ENCODE measurements around the gene DLGAP4. TPM values are rescaled to one million over a fixed set of nuclear protein-coding genes. Genes with fewer than 3 reads are reported as not detected.

The DLGAP4 gene
- total RNA-seq, 1 donor, result 18.1 TPM

- peaks cover 65% of the 10 kb centered on the region for H3K4me1 ChIP-seq (ENCODE audit: insufficient read depth, low read length)
- H3K4me2 ChIP-seq (ENCODE audit: insufficient read depth, low read length), result peak overlapping the region; percentile 60
- peak; percentile 98 for DNase-seq (ENCODE audit: insufficient read length, low spot score, missing footprints)
- peak overlapping the region; percentile 76 for H3K27ac ChIP-seq (ENCODE audit: low read depth, low read length)
- peaks cover 88% of the 10 kb centered on the region for H3K79me2 ChIP-seq (ENCODE audit: insufficient read depth, low read length)
- H4K20me1 ChIP-seq (ENCODE audit: insufficient read depth, low read length), result peaks cover 74% of the 10 kb centered on the region
- H3K9me3 ChIP-seq (ENCODE audit: low read depth, low read length), result no peaks in the 10 kb centered on the region
- no peaks in the 10 kb centered on the region for H3K27me3 ChIP-seq (ENCODE audit: insufficient read depth, low read length)
- no peak overlapping the region for H2AFZ ChIP-seq (ENCODE audit: low read length)
- H3K36me3 ChIP-seq (ENCODE audit: insufficient read depth, low read length), result peaks cover 13% of the 10 kb centered on the region
- peak overlapping the region; percentile 44 for H3K4me3 ChIP-seq (ENCODE audit: insufficient read depth, low read length)
- no peak for TF ChIP-seq CTCF (IDR thresholded peaks at IDR 0.05; ENCODE audit: extremely low read depth, low read depth, low read length)
Measured at GRCh38 chr20:36465109-36466080, 159.3 kb downstream of the DLGAP4 start.

GRCh38 chr20:36466089-36466488 lies 159.9 kb downstream of the DLGAP4 start:
- DNase-seq (ENCODE audit: insufficient read length, low spot score, missing footprints), result no peak
- Histone ChIP-seq H2AFZ (ENCODE audit: low read length) (no peak overlapping the region), H3K27ac (ENCODE audit: low read depth, low read length) (peak overlapping the region; percentile 76), H3K36me3 (ENCODE audit: insufficient read depth, low read length) (peaks cover 13% of the 10 kb centered on the region), H3K4me2 (ENCODE audit: insufficient read depth, low read length) (peak overlapping the region; percentile 60), H3K79me2 (ENCODE audit: insufficient read depth, low read length) (peaks cover 95% of the 10 kb centered on the region), H3K4me3 (ENCODE audit: insufficient read depth, low read length) (no peak overlapping the region), H3K27me3 (ENCODE audit: insufficient read depth, low read length) (no peaks in the 10 kb centered on the region), H4K20me1 (ENCODE audit: insufficient read depth, low read length) (peaks cover 81% of the 10 kb centered on the region), H3K9me3 (ENCODE audit: low read depth, low read length) (no peaks in the 10 kb centered on the region), H3K4me1 (ENCODE audit: insufficient read depth, low read length) (peaks cover 60% of the 10 kb centered on the region)
- TF ChIP-seq CTCF (IDR thresholded peaks at IDR 0.05; ENCODE audit: extremely low read depth, low read depth, low read length), result no peak

- Histone ChIP-seq H3K4me2 (ENCODE audit: insufficient read depth, low read length) (peak overlapping the region; percentile 60), H2AFZ (ENCODE audit: low read length) (no peak overlapping the region), H3K36me3 (ENCODE audit: insufficient read depth, low read length) (peaks cover 13% of the 10 kb centered on the region), H3K4me3 (ENCODE audit: insufficient read depth, low read length) (peak overlapping the region; percentile 15), H3K4me1 (ENCODE audit: insufficient read depth, low read length) (peaks cover 70% of the 10 kb centered on the region), H3K27ac (ENCODE audit: low read depth, low read length) (peak overlapping the region; percentile 76), H3K27me3 (ENCODE audit: insufficient read depth, low read length) (no peaks in the 10 kb centered on the region), H4K20me1 (ENCODE audit: insufficient read depth, low read length) (peaks cover 93% of the 10 kb centered on the region), H3K79me2 (ENCODE audit: insufficient read depth, low read length) (peaks cover 100% of the 10 kb centered on the region), H3K9me3 (ENCODE audit: low read depth, low read length) (no peaks in the 10 kb centered on the region)
- DNase-seq (ENCODE audit: insufficient read length, low spot score, missing footprints), result peak; percentile 92
- no peak for TF ChIP-seq CTCF (IDR thresholded peaks at IDR 0.05; ENCODE audit: extremely low read depth, low read depth, low read length)
Measured at GRCh38 chr20:36467076-36467999, 161.2 kb downstream of the DLGAP4 start.

Measured in osteoblast (primary cell).